GM23338 (cell line): ENCODE data around the gene MTURN. TPM values are rescaled to one million over a fixed set of nuclear protein-coding genes. Genes with fewer than 3 reads are reported as not detected.

Experiments
- ATAC-seq: fragments of 200-7000 bp; cut with Tn5 transposase; 3 replicates; pipeline ENCODE4 v1.9.1; 2020
- DNase-seq: peaks from one replicate; pipeline ENCODE4 v3.0.0-alpha.2; 2015; ENCODE audit warnings: low spot score
- H2AFZ ChIP-seq: fragments of 200-600 bp; sonication (generic); 2 replicates; pipeline ENCODE4 v1.8.0; 2016; ENCODE audit warnings: antibody characterized with exemption, mild to moderate bottlenecking, moderate library complexity
- H3F3A ChIP-seq: fragments of 200-600 bp; sonication (generic); replicated peaks from 2 replicates; pipeline ENCODE4 v1.8.0; 2017; ENCODE audit warnings: antibody characterized with exemption, mixed run types, low read depth
- H3K27ac ChIP-seq: fragments of 200-600 bp; sonication (generic); 2 replicates; pipeline ENCODE4 v1.6.1; 2016; ENCODE audit warnings: low read depth
- H3K27me3 ChIP-seq: fragments of 200-600 bp; sonication (generic); 2 replicates; pipeline ENCODE4 v1.8.0; 2016; ENCODE audit warnings: mild to moderate bottlenecking, mixed run types, moderate library complexity; ENCODE audit not compliant: insufficient read depth
- H3K36me3 ChIP-seq: fragments of 200-600 bp; sonication (generic); 2 replicates; pipeline ENCODE4 v1.8.0; 2016; ENCODE audit warnings: mild to moderate bottlenecking; ENCODE audit not compliant: insufficient read depth
- H3K4me1 ChIP-seq: fragments of 200-600 bp; sonication (generic); 2 replicates; pipeline ENCODE4 v1.8.0; 2016; ENCODE audit warnings: mild to moderate bottlenecking, moderate library complexity; ENCODE audit not compliant: insufficient read depth
- H3K4me2 ChIP-seq: fragments of 200-600 bp; sonication (generic); 2 replicates; pipeline ENCODE4 v1.7.1; 2017; ENCODE audit warnings: mixed run types
- H3K4me3 ChIP-seq: fragments of 200-600 bp; sonication (generic); 2 replicates; pipeline ENCODE4 v1.6.1; 2016; ENCODE audit warnings: mixed run types
- H3K79me2 ChIP-seq: fragments of 200-600 bp; sonication (generic); replicated peaks from 2 replicates; pipeline ENCODE4 v1.8.0; 2017; ENCODE audit warnings: mild to moderate bottlenecking; ENCODE audit not compliant: insufficient read depth
- H3K9me2 ChIP-seq: fragments of 200-600 bp; sonication (generic); 2 replicates; pipeline ENCODE4 v1.8.0; 2017; ENCODE audit not compliant: insufficient read depth
- H4K20me1 ChIP-seq: fragments of 200-600 bp; sonication (generic); replicated peaks from 2 replicates; pipeline ENCODE4 v1.8.0; 2017; ENCODE audit warnings: mild to moderate bottlenecking; ENCODE audit not compliant: insufficient read depth
- H3K27ac Mint-ChIP-seq: 2 replicates; pipeline ENCODE4 v1.8.0; 2020; ENCODE audit warnings: inconsistent platforms, mild to moderate bottlenecking, moderate library complexity, mixed read lengths
- H3K27me3 Mint-ChIP-seq: 3 replicates; pipeline ENCODE4 v1.8.0; 2022; ENCODE audit warnings: low read depth, mild to moderate bottlenecking, moderate library complexity, mixed read lengths, inconsistent platforms; ENCODE audit not compliant: insufficient read depth, poor library complexity
- H3K36me3 Mint-ChIP-seq: 3 replicates; pipeline ENCODE4 v1.8.0; 2021; ENCODE audit warnings: low read depth, mild to moderate bottlenecking, inconsistent platforms, moderate library complexity, mixed read lengths
- H3K4me1 Mint-ChIP-seq: 3 replicates; pipeline ENCODE4 v1.8.0; 2020; ENCODE audit warnings: mild to moderate bottlenecking, inconsistent platforms, mixed read lengths
- H3K4me3 Mint-ChIP-seq: 3 replicates; pipeline ENCODE4 v1.8.0; 2021; ENCODE audit warnings: moderate library complexity, mild to moderate bottlenecking, inconsistent platforms, mixed read lengths
- H3K9me3 Mint-ChIP-seq: 3 replicates; pipeline ENCODE4 v1.8.0; 2020; ENCODE audit warnings: moderate library complexity, mild to moderate bottlenecking, inconsistent platforms, mixed read lengths
- CREB1 ChIP-seq: fragments of 250-450 bp; sonication (Bioruptor Pico); IDR thresholded peaks from 2 replicates; pipeline ENCODE4 v1.5.0; 2020; ENCODE audit warnings: low read depth, mild to moderate bottlenecking, moderate library complexity
- CTCF ChIP-seq, 2 experiments: fragments of 200-600 bp in 1 of 2; sonication (generic) in 1 of 2; conservative IDR thresholded peaks; 2 replicates each; pipeline versions ENCODE4 v1.5.1 to v1.6.1; 2016 to 2017; ENCODE audit warnings: antibody characterized with exemption in 2 of 2, low read depth in 2 of 2, mild to moderate bottlenecking in 2 of 2, moderate library complexity in 1 of 2
- ETS1 ChIP-seq: IDR thresholded peaks from 2 replicates; pipeline ENCODE4 v1.6.1; 2016; ENCODE audit warnings: antibody characterized with exemption
- EZH2 ChIP-seq: fragments of 200-600 bp; sonication (generic); IDR thresholded peaks from one replicate; pipeline ENCODE4 v1.8.0; 2017; ENCODE audit warnings: antibody characterized with exemption, mild to moderate bottlenecking, low read depth; ENCODE audit not compliant: unreplicated experiment
- EZH2phosphoT487 ChIP-seq: fragments of 200-600 bp; sonication (generic); IDR thresholded peaks from one replicate; pipeline ENCODE4 v1.8.1; 2018; ENCODE audit warnings: antibody characterized with exemption; ENCODE audit not compliant: unreplicated experiment
- JUNB ChIP-seq: IDR thresholded peaks from one replicate; pipeline ENCODE4 v1.6.1; 2016; ENCODE audit warnings: antibody characterized with exemption; ENCODE audit not compliant: unreplicated experiment
- NANOG ChIP-seq: IDR thresholded peaks from 2 replicates; pipeline ENCODE4 v1.6.1; 2016; ENCODE audit warnings: antibody characterized with exemption, borderline replicate concordance
- POLR2AphosphoS5 ChIP-seq: IDR thresholded peaks from 2 replicates; pipeline ENCODE4 v1.6.1; 2016; ENCODE audit warnings: antibody characterized with exemption, low read depth
- REST ChIP-seq: IDR thresholded peaks from one replicate; pipeline ENCODE4 v1.6.1; 2018; ENCODE audit warnings: antibody characterized with exemption; ENCODE audit not compliant: unreplicated experiment
- STAT1 ChIP-seq: IDR thresholded peaks from one replicate; pipeline ENCODE4 v1.6.1; 2016; ENCODE audit warnings: antibody characterized with exemption; ENCODE audit not compliant: unreplicated experiment
- ZNF114 ChIP-seq: fragments of 250-450 bp; sonication (Bioruptor Pico); IDR thresholded peaks from 2 replicates; pipeline ENCODE4 v1.5.0; 2020; ENCODE audit warnings: mild to moderate bottlenecking, moderate library complexity
- ZNF331 ChIP-seq: fragments of 250-450 bp; sonication (Bioruptor Pico); IDR thresholded peaks from 2 replicates; pipeline ENCODE4 v1.5.0; 2020; ENCODE audit warnings: low read depth, mild to moderate bottlenecking, moderate library complexity
- ZNF462 ChIP-seq: fragments of 250-450 bp; sonication (Bioruptor Pico); IDR thresholded peaks from 2 replicates; pipeline ENCODE4 v1.5.0; 2020; ENCODE audit warnings: mild to moderate bottlenecking, moderate library complexity
- polyA plus RNA-seq: library from polyadenylated mRNA; unstranded; fragments of >200 nt; fragmentation: Nextera tagmentation; extraction: Ambion mirVana; gene quantifications from 2 replicates; pipeline ENCODE4 v1.2.1, GENCODE V29; 2016
- total RNA-seq: library from RNA; depleted of rRNA; stranded (reverse); fragments of >200 nt; shearing (Covaris generic); gene quantifications from 2 replicates; pipeline ENCODE4 v1.2.3, GENCODE V29; 2014

MTURN gene
- total and polyA plus RNA-seq, 2 experiments from 2014 or later, result 3.1 to 8.7 TPM

- no peak for ATAC-seq
- H3K27ac ChIP-seq, result no peak overlapping the region
- Mint-ChIP-seq H3K9me3 (peaks cover 44% of the 10 kb centered on the region), H3K36me3 (peaks cover 32% of the 10 kb centered on the region), H3K4me1 (peaks cover 5% of the 10 kb centered on the region; the same call in 1 of the 3 replicates), H3K4me3 (no peak overlapping the region), H3K27ac (no peak overlapping the region), H3K27me3 (peaks cover 6% of the 10 kb centered on the region)
- no peaks in the 10 kb centered on the region for H3K4me1 ChIP-seq
- H2AFZ ChIP-seq, result no peak overlapping the region
- H3K36me3 ChIP-seq, result no peaks in the 10 kb centered on the region
- H3K9me2 ChIP-seq, result peaks cover 12% of the 10 kb centered on the region; the same call in 1 of the 2 replicates
- H3K79me2 ChIP-seq, result no peaks in the 10 kb centered on the region
- no peaks in the 10 kb centered on the region for H4K20me1 ChIP-seq
- DNase-seq, result no peak
- no peak overlapping the region for H3K4me2 ChIP-seq
- H3F3A ChIP-seq, result no peaks in the 10 kb centered on the region
- H3K27me3 ChIP-seq, result no peaks in the 10 kb centered on the region
- TF ChIP-seq ZNF331 (CRISPR knock-in tag) (no peak), ZNF462 (CRISPR knock-in tag) (no peak), REST (no peak), ZNF114 (no peak), ETS1 (no peak), JUNB (no peak), STAT1 (no peak), CTCF (conservative IDR thresholded peaks at IDR 0.05; ENCODE audit: low read depth in 2 of 2) (no peak), EZH2phosphoT487 (no peak), NANOG (no peak), EZH2 (no peak), CREB1 (CRISPR knock-in tag) (no peak), POLR2AphosphoS5 (no peak)
- H3K4me3 ChIP-seq, result no peak overlapping the region
Observed at GRCh38 chr7:30188811-30189210, 54.0 kb downstream of the MTURN start.
